Upper lobe of right lung (tissue), 1 donor: Measurements from ENCODE around the gene ETFA. TPM values are rescaled to one million over a fixed set of nuclear protein-coding genes. Genes with fewer than 3 reads are reported as not detected.
"Not testable (repeated sequence)": the region's sequence is repeated elsewhere in the genome, so short reads cannot be mapped to it uniquely, and the experiment has no call there.

Source experiments
- ATAC-seq: fragments of 200-7000 bp; cut with Tn5 transposase; one replicate; pipeline ENCODE4 v1.9.1; 2020; ENCODE audit warnings: mild to moderate bottlenecking, moderate library complexity
- DNase-seq: peaks from one replicate; pipeline ENCODE4 v3.0.0-alpha.2; 2020
- H3K27ac ChIP-seq: fragments of 200-600 bp; one replicate; pipeline ENCODE4 v1.8.0; 2022
- H3K27me3 ChIP-seq: fragments of 200-600 bp; one replicate; pipeline ENCODE4 v1.8.0; 2022; ENCODE audit warnings: mild to moderate bottlenecking
- H3K36me3 ChIP-seq: fragments of 200-600 bp; one replicate; pipeline ENCODE4 v1.8.0; 2022
- H3K4me1 ChIP-seq: fragments of 200-600 bp; one replicate; pipeline ENCODE4 v1.8.0; 2022
- H3K4me3 ChIP-seq: fragments of 200-600 bp; one replicate; pipeline ENCODE4 v1.8.0; 2022; ENCODE audit warnings: mild to moderate bottlenecking
- H3K9me3 ChIP-seq: fragments of 200-600 bp; one replicate; pipeline ENCODE4 v1.8.0; 2022
- intact Hi-C: fragments of 100-400 bp; cut with DNase I; formaldehyde crosslinking; loops from one replicate; pipeline ENCODE4 v1.11.0; 2022
- total RNA-seq: library from RNA; stranded (reverse); fragmentation: NEBNext Ultra II Directional; extraction: Animal tissue kit (Norgen Biotek cat#: 25700); gene quantifications from one replicate; pipeline ENCODE4 v1.2.1, GENCODE V29; 2021
- TF ChIP-seq, protein P1 (sequence below): fragments of 200-600 bp; IDR thresholded peaks from one replicate; pipeline ENCODE4 v1.8.0; 2022; ENCODE audit warnings: antibody characterized with exemption
- donor health status: DM: no; HTN: yes; CAD: no; lungs with severe emphysema.

Gene ETFA
- total RNA-seq, 1 donor from 2014 or later = 71.3 TPM

DNA sequence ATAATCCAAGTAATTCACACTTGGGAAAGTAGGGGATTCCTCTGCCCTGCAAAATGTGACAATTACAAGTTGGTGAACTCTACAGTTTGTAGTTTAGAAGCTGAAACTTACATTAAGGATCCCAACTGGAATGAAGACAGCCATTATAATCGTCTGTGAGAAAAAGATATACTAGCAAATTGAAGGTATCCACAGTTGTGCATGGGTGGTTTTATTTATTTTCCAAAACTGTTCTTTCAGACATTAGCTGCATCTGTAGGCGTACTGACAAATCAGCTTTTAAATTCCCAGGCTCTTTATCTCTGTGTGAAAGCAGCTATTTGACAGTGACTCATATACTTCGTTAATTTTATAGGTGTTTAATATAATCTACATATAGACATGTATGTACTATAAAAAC, 12.8 kb upstream of the ETFA start:
- DNase-seq (no peak), ATAC-seq (no peak)
- Histone ChIP-seq H3K4me3 (no peak overlapping the region), H3K9me3 (no peaks in the 10 kb centered on the region), H3K4me1 (no peaks in the 10 kb centered on the region), H3K36me3 (no peaks in the 10 kb centered on the region), H3K27ac (no peak overlapping the region), H3K27me3 (peaks cover 37% of the 10 kb centered on the region)
- TF ChIP-seq, protein P1, sequence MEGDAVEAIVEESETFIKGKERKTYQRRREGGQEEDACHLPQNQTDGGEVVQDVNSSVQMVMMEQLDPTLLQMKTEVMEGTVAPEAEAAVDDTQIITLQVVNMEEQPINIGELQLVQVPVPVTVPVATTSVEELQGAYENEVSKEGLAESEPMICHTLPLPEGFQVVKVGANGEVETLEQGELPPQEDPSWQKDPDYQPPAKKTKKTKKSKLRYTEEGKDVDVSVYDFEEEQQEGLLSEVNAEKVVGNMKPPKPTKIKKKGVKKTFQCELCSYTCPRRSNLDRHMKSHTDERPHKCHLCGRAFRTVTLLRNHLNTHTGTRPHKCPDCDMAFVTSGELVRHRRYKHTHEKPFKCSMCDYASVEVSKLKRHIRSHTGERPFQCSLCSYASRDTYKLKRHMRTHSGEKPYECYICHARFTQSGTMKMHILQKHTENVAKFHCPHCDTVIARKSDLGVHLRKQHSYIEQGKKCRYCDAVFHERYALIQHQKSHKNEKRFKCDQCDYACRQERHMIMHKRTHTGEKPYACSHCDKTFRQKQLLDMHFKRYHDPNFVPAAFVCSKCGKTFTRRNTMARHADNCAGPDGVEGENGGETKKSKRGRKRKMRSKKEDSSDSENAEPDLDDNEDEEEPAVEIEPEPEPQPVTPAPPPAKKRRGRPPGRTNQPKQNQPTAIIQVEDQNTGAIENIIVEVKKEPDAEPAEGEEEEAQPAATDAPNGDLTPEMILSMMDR = no peak
- intact Hi-C loops = no loop called here

DNA sequence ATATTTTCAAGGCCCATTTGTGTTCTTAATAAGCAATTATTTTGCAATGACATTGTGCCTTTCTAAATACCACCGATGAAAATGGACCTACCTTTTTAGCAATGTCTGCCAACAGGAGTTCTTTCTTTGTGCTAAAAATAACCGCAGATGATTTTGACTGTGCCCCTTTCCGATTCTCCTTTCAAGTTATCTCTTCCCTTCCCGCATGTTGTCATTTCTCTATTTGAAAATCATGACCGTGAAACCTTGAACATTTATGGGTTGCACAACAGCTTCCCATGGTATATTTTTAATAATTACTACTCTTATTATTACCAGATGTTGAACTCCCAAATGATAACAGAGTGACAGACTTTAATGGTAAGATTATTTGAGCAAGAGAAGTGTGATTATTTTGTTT, 10.3 kb upstream of the ETFA start:
- Histone ChIP-seq H3K4me1 (no peaks in the 10 kb centered on the region), H3K36me3 (no peaks in the 10 kb centered on the region), H3K4me3 (no peak overlapping the region), H3K9me3 (no peaks in the 10 kb centered on the region), H3K27me3 (peaks cover 37% of the 10 kb centered on the region), H3K27ac (no peak overlapping the region)
- ATAC-seq (no peak), DNase-seq (no peak)
- TF ChIP-seq, protein P1 = no peak
- intact Hi-C loops = no loop called here

DNA sequence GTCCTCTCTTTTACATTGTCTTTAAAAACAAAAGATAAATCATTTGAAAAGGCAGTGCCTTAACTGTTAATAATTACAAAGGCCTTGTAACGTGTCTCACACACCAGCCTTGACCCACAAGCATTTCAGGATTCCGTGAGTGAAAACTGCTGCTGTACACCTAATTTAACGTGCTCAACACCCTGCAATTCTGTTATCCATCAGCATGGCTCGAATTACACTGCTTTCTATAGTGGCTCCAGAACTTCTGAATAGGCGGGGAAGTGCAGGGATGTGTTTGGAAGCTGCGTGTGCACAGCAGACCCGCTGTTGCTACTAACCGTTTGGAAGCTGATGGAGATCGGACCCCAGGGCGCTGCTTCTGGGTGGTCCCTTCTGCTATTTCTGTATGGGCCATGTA, 9.9 kb upstream of the ETFA start:
- DNase-seq (no peak), ATAC-seq (no peak)
- Histone ChIP-seq H3K4me1 (no peaks in the 10 kb centered on the region), H3K36me3 (no peaks in the 10 kb centered on the region), H3K27ac (no peak overlapping the region), H3K4me3 (no peak overlapping the region), H3K9me3 (no peaks in the 10 kb centered on the region), H3K27me3 (peaks cover 36% of the 10 kb centered on the region)
- TF ChIP-seq, protein P1 = no peak
- intact Hi-C loops = no loop called here

DNA sequence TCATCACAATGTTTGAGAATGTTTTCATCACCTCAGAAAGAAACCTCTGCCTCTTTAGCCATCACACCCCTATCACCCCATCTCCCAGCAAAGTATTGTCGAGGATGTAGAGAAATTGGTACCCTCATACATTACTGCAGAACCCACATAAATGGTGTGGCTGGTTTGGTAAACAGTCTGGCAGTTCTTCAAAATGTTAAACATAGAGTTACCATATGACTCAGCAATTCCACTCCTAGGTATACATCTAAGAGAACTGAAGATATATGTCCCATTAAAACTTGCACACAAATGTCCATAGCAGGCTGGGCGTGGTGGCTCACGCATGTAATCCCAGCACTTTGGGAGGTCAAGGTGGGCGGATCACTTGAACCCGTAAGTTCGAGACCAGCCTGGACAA, 8.7 kb upstream of the ETFA start:
- intact Hi-C loops = no loop called here
- no peaks in the 10 kb centered on the region for H3K36me3 ChIP-seq
- no peak for ATAC-seq
- no peak for DNase-seq
- H3K9me3 ChIP-seq = no peaks in the 10 kb centered on the region
- peaks cover 24% of the 10 kb centered on the region for H3K27me3 ChIP-seq
- H3K27ac ChIP-seq = no peak overlapping the region
- TF ChIP-seq, protein P1 = no peak
- H3K4me3 ChIP-seq = no peak overlapping the region
- no peaks in the 10 kb centered on the region for H3K4me1 ChIP-seq

DNA sequence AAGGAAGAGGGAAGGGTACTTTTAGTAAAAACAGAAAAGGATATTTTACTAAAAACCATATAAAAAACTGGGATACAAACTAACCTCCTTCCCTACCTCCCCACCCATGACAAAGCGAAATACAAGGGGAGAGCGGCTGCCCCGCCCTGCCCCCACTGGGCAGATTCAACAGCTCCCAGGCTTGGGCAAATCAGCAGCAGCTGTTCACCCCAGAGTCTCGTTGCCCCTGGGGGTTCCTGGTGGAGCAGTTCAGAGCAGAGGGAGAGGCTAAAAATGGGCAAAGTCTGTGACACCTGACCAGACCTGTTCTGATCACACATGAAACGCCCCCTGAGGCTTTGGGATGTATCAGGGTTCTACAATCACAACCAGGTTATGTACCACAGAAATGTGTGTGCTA, 2.5 kb upstream of the ETFA start:
- ATAC-seq (no peak), DNase-seq (no peak)
- peaks cover 9% of the 10 kb centered on the region for H3K4me1 ChIP-seq
- no peak overlapping the region for H3K27ac ChIP-seq
- no peaks in the 10 kb centered on the region for H3K27me3 ChIP-seq
- TF ChIP-seq, protein P1 = no peak
- H3K36me3 ChIP-seq = no peaks in the 10 kb centered on the region
- no peak overlapping the region for H3K4me3 ChIP-seq
- no peaks in the 10 kb centered on the region for H3K9me3 ChIP-seq
- intact Hi-C loops = no loop called here

DNA sequence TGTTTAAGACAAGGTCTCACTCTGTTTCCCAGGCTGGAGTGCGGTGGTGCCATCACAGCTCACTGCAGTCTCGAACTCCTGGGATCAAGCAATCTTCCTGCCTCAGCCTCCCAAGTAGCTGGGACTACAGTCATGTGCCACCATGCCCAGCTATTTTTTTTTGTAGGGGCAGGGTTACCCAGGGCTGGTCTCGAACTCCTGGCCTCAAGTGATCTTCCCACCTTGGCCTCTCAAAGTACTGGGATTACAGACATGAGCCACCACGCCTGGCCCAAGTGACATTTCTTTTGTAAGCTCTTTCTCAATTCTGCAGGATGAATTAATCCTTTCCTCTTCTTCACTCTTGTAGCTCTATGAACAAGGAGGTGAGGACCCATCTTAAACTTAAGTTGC, 1.9 kb upstream of the ETFA start:
- H3K4me3 ChIP-seq, DNase-seq, intact Hi-C loops, H3K27ac ChIP-seq, H3K36me3 ChIP-seq, H3K27me3 ChIP-seq, ATAC-seq, H3K9me3 ChIP-seq, H3K4me1 ChIP-seq: not testable (repeated sequence)
